Hematopoietic multipotent progenitor cell treated with erythropoietin and hydrocortisone succinate and interleukin-3 and kit ligand, for 15 days (in vitro differentiated cells): ENCODE measurements around the gene UBL3.

Experiments used
- DNase-seq: peaks from one replicate; pipeline ENCODE4 v3.0.0-alpha.2; 2015; ENCODE audit warnings: low spot score

UBL3 gene

DNA sequence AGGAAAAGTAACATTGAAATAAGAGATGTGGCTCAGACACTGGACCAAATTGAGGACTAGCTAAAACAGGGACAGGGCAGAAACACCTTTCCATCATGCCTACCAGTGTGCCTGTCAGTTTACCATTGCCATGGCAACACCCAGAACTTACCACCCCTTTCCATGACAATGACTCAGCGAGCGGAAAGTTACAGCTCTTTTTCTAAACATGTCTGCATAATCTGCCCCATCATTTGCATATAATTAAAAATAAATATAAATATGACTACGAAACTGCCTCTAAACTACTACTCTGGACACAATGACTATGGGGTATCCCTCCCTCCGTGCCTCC is 96.0 kb downstream of the UBL3 start:
- no peak for DNase-seq

DNA sequence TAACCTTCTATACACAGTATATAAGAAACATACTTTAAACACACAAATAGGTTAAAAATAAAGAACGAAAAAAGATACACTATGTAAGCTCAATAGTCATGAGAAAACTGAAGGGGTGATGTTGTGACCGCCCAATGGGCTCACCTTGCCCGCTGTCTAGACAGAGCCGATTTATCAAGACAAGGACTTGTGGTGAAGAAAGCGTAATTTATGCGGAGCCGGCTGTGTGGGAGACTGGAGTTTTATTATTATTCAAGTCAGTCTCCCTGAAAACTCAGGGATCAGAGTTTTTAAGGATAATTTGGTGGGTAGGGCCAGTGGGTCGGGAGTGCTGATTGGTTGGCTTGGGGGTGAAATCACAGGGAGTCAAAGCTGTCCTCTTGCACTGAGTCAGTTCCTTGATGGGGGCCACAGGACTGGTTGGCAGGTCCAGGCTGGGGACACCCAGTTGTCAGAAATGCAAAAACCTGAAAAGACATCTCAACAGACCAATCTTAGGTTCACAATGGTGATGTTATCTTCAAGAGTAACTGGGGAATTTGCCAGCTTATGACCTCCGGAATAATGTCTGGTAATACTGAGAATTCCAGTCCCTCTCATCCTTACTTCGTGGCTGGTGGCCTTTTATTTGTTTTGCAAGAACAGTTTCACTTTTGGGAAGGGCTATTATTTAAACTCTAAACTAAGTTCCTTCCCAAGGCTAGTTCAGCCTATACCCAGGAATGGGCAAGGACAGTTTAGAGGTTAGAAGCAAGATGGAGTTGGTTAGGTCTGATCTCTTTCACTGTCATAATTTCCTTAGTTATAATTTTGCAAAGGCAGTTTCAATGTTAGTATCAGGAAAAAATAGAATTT is 96.6 kb downstream of the UBL3 start:
- no peak for DNase-seq

DNA sequence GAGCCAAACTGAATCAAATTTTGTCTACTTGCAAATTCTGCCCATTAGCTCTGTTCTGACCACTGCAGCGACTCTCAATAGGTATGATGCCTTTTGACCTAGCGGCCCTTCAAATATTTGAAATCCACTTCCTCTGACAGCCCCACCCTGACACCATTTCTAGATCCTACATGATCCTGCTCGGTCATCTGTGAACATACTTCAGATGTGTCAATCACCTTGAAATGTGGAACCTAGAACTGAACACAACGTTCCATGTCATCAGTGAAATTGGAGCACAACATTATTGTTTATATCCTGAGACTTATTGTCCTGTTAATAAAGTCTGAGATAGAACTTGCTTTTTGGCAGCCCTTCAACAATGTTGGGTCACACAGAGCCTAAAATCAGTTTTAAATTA is 98.2 kb downstream of the UBL3 start:
- DNase-seq = no peak

DNA sequence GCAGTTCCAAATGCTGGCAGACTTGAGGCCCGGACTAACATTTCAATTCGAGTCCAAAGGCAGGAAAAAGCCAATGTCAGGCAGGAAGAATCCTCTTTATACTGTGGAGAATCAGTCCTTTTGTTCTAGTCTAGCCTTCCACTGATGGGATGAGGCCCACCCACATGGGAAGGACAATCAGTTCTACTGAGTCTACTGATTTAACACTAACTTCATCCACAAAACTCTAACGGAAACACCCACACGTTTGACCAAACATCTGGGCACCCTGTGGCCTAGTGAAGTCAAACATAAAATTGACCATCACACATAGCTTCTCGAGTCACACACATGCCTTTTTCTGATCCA is 100.3 kb downstream of the UBL3 start:
- no peak for DNase-seq

DNA sequence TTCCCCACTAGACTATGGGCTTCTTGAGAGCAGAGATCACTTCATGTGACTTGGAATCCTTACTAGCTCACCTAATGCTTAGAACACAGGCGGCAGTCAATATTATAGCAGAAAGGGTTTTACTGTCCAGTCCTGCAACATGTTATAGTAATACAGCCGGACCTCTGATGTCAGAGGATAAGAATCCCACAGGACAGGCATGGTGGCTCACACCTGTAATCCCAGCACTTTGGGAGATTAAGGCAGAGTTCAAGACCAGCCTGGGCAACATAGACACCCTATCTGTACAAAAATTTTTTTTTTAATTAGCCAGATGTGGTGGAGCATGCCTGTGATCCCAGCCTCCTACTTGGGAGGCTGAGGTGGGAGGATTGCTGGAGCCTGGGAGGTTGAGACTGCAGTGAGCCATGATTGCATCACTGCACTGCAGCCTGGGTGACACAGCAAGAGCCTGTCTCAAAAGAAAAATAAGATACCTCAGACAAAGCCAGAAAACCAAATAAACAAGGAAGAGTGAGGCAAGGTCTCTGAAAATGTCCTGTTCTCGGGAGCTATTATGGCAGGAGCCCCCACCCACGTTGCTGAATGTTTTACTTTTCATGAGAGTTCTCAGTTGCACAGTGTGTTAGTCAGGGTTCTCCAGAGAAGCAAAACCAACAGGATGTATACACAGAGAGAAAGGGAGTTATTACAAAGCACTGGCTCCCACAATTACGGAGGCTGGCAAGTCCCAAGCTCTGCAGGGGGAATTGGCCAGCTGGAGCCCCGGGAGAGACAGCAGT is 100.8 kb downstream of the UBL3 start:
- no peak for DNase-seq

DNA sequence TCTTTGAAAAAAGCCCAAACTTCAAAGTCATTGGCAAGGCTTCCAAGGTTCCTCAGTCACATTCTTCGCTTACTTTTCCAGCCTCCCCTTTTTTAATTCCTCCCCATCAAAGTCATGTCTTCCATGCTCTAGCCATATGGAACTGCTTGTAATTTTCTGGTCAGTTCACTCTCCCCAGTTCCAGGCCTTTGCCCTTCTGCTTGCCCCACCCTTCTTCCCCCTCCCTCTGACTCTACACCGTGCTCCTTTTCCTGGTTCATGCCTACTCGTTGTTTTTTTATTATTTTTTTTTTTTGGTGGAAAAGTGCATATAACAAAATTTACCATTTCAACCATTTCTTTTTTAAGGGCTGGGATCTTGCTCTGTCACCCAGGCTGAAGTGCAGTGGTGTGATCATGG is 102.3 kb downstream of the UBL3 start:
- DNase-seq = no peak

DNA sequence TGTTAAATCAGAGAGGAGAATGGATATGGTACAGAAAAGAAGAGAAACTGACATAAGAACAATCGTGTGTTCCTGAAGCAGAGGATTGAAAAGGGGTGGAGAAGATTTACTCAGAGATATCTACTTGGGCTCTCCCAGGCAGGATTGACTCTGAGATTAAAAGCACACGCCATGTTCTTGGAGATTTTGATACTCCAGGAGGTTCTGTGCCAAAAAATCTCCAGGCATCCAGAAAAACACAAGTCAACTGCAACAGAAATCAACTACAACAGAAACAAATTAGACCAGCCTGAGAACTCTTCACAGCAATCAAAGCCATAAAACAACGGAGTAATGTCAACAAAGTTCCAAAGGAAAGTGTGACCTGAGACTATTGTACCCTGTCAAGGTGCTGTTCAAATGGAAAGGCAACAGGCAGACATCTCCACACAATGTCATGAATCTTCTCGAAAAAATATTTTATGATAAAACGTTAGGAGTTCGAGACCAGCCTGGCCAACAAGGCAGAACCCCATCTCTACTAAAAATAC is 104.2 kb downstream of the UBL3 start:
- no peak for DNase-seq

DNA sequence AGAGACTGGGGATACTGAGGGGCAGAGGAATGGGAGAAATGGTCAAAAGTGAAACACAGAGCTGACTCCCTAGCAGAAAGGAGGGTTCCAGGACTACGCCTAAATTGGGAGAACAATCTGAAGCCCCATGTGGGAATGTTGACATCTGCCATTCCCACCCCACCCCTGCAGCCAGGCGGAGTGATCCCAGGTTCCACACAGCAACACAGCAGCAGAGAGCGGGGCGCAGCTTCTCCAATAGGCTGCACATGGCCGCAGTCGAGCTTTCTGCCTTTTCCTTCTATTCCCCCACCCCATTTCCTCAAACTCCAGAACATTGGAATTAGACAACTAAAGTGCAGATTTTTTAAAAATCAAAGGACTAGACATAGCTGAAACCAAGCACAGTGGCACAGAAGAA is 104.7 kb downstream of the UBL3 start:
- DNase-seq = no peak

DNA sequence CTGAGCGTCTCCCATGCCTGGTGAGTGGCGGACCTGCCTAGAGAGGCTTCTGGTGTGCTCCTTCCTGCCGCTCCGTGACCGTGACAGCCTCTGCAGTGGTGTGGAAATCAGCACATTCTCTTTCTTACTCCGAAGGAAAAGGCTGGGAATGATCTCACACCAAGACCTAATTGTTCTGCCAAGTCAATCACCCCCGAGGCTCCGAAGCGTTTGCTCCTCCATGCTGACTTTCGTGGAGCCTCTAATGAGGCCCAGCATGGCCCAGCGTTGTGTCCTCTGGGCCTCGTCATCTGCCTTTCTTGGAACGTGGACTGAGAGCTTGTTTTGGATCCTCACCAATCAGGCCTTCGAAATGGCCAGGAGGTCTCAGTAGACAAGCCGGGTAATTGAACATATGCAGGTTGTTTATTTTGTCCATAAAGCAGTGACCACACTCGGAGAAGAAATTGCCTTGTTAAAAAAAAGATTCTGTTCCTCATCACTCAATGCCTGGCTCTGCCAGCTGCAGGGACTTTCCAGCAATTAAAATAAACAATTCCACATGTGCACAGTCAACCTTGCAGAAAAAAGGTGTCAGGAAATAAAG is 107.1 kb downstream of the UBL3 start:
- no peak for DNase-seq

DNA sequence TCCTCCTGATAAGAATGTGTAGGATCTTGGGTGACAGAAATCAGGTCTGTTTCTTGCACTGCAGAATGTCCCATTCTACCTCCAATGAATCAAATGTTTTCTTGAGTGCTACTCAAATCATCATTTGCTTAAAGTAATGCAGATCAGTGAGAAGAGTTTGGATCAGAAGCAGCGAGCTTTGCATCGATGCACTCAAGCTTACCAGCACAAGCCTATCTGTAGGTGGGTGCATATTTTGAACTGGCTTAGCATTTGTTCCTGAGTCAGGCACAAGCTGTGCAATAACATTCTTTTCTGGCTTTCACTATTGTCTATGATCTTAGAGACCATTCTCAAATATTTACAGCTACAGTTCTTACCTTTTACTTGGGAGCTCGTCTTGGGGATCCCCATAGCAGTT is 109.5 kb downstream of the UBL3 start:
- DNase-seq = no peak

DNA sequence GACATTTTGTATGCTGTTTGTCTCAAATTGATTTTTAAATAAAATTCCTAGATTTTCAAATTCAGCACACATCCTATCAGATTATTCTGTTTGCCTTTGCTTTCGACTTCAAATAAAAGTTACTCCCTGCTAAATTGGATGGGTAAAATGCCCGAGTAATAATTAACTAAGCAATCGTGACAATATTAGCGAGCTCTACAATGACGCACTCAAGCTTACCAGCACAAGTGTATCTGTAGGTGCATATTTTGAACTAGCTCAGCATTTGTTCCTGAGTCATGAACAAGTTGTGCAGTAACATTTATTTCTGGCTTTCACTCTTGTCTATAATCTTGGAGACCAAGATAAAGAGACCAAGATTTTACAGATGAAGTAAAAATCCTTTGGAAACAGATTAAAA is 113.4 kb downstream of the UBL3 start:
- no peak for DNase-seq

DNA sequence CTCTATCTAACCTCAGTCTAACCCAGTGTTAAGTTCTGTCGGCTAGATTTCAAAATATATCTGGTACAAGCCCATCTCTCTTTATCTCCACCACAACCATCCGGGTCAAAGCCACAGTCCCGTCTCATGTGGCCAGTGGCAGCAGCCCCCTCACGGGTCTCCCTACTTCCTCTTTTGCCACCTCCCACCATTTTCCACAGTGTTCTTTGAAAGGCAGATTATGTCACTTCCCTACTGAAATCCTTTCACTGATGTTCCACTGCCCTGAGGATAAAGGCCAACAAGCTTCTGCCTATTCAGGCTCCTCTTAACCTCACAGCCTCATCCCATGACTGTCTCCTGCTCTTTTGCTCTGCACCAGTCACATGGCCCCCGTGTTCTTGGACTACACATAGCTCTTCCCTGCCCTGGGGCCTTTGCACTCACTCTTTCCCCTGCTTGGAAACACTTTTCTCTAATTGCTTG is 117.2 kb downstream of the UBL3 start:
- DNase-seq = no peak

DNA sequence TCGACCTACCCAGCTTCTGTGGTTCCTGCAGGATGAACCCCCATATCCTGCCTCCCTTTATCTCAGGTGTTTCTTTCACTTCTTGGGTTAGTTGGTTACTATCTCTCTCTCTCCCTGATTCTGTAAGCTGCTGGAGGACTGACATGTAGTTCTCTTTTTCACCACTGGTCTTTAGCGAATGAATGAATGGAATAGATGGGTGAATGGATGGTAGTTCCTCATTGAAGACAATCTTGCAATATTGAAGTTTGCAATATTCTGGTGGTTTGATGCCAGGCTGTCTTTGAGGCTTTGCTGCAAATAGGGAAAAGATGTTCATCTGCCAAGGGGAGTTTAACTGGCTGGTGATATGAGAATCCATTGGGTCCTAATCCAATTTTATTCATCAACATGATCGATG is 120.2 kb downstream of the UBL3 start:
- DNase-seq = no peak

DNA sequence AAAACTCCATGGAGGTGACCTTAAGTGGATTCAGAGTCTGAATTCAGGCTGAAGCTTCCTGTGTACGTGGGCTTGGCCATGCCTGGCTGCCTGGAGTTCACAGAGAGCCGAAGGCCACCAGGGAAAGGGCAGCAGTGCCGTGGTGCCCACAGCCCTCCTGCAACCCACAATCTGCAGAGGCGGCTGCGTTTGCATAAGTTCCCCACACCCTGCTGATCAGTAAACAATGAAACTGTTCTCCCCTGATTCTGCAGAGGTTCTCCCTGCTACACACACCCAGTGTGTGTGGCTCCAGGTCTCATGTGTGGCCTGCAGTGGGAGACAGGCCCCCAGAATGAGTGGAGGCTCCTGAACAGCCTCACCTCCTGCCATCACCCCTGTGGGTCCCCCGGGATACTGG is 128.0 kb downstream of the UBL3 start:
- DNase-seq = no peak

DNA sequence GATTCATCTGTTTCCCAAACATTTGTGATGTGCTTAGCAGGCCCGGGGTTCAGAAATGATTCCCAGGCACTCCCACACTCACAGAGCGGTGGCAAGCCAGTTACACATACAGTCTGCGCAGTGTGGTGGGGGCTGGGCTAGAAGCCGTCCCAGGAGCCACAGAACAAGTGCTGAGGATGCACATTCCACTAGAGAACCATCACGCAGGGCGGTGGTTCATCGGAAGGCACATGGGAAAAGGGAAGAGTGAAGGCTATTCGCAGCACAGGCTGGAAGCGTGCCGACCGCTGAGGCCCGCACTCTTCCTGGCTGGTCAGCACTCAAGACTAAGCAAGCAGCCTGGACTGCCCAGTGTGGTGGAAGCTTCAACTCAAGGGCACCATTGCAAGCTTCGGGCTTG is 128.7 kb downstream of the UBL3 start:
- DNase-seq = no peak

DNA sequence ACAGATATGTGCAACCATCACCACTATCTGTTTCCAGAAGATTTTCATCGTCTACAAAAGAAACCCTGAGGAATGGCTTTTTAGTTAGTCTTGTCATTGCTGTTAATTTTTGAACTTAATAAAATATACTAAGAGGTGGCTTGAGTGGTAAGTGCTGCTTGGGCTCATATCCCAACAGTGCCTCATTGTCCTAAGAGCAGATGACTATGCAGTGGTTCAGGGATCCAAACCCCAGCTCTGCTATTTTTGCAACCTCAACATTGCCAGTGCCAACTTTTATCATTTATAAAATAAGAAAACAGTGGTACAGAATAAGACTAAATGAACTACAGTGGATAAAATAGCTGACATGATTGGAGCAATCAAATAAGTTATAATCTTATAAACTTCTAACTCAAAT is 131.7 kb downstream of the UBL3 start:
- no peak for DNase-seq

DNA sequence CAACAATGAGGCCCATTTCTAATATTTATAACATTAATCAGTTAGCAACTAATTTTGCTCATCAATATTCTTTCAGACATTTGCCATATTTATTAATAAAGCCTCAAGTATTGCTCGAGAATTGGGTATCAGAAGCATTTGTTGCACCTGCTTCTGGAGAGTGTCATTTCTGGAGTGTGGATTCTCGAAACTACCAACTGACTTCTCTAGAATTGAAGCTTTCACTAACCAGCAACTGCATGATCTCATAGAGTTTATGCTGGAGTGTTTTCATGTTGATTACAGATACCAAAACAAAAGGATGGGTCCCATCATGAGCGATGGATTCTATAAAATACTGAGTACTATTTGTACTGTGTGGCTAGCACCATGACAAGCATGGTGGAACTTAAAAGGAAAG is 133.9 kb downstream of the UBL3 start:
- no peak for DNase-seq
